Left lung (tissue), 10 donors: ENCODE results near the gene RPL32. TPM values are rescaled to one million over a fixed set of nuclear protein-coding genes. Genes with fewer than 3 reads are reported as not detected.

ENCODE experiments used
- ATAC-seq: fragments of 200-7000 bp; cut with Tn5 transposase; one replicate; pipeline ENCODE4 v1.9.1; 2020; ENCODE audit warnings: moderate library complexity
- DNase-seq, 4 donors: peaks; one replicate each; pipeline ENCODE4 v3.0.0-alpha.2; 2013 to 2020
- H3K27ac ChIP-seq, 2 donors: fragments of 200-600 bp; sonication (generic) in 1 of 2; one replicate each; pipeline versions ENCODE4 v1.5.0 to v1.8.0; 2020 to 2021
- H3K27me3 ChIP-seq, 2 donors: fragments of 200-600 bp; sonication (generic) in 1 of 2; one replicate each; pipeline versions ENCODE4 v1.5.0 to v1.8.0; 2020 to 2021
- H3K36me3 ChIP-seq, 2 donors: fragments of 200-600 bp; sonication (generic) in 1 of 2; one replicate each; pipeline versions ENCODE4 v1.5.0 to v1.8.0; 2020 to 2021
- H3K4me1 ChIP-seq, 2 donors: fragments of 200-600 bp; one replicate each; pipeline ENCODE4 v1.8.0; 2021
- H3K4me3 ChIP-seq, 2 donors: fragments of 200-600 bp; sonication (generic) in 1 of 2; one replicate each; pipeline versions ENCODE4 v1.5.0 to v1.8.0; 2020 to 2021; ENCODE audit warnings: mild to moderate bottlenecking in 1 of 2
- H3K9me3 ChIP-seq, 2 donors: fragments of 200-600 bp; sonication (generic) in 1 of 2; one replicate each; pipeline versions ENCODE4 v1.5.0 to v1.8.0; 2020 to 2021
- CTCF ChIP-seq, 2 donors: fragments of 200-600 bp; sonication (generic) in 1 of 2; IDR thresholded peaks; one replicate each; pipeline versions ENCODE4 v1.5.0 to v1.8.0; 2021; ENCODE audit warnings: antibody characterized with exemption in 2 of 2
- intact Hi-C, 2 donors: fragments of 100-400 bp; cut with DNase I; formaldehyde crosslinking; loops; one replicate each; pipeline versions ENCODE4 v1.11.2 to v1.14.2; 2022
- polyA plus RNA-seq, 6 donors: library from polyadenylated mRNA; unstranded; fragments of 120-200 nt; gene quantifications; one replicate each; pipeline ENCODE4 v1.2.1, GENCODE V29; 2013; ENCODE audit not compliant: insufficient read length in 6 of 6
- total RNA-seq, 2 donors: library from RNA; stranded (reverse); fragmentation: NEBNext Ultra II Directional; extraction: Animal tissue kit (Norgen Biotek cat#: 25700); gene quantifications; one replicate each; pipeline ENCODE4 v1.2.1, GENCODE V29; 2021
- donor health status: DM: no; HTN: yes; CAD: no.
- donor health status: DM: no; HTN: no; CAD: no.

Gene RPL32
- total and polyA plus RNA-seq, 8 donors: 1,223 to 2,940 (median 2,469) TPM

GRCh38 chr3:12886736-12887135, 45.4 kb upstream of the RPL32 start:
- Histone ChIP-seq H3K4me1 (peaks cover 0 to 2% of the 10 kb centered on the region in 2 donors), H3K4me3 (no peak overlapping the region), H3K9me3 (no peaks in the 10 kb centered on the region), H3K27me3 (peaks cover 0 to 30% of the 10 kb centered on the region in 2 donors), H3K36me3 (no peaks in the 10 kb centered on the region), H3K27ac (no peak overlapping the region)
- TF ChIP-seq CTCF (IDR thresholded peaks at IDR 0.05): no peak
- no peak for DNase-seq
- intact Hi-C loops: no loop called here
- no peak for ATAC-seq

GRCh38 chr3:12886106-12886679, 44.8 kb upstream of the RPL32 start:
- no peak for ATAC-seq
- Histone ChIP-seq H3K4me3 (no peak overlapping the region), H3K27me3 (peaks cover 0 to 30% of the 10 kb centered on the region in 2 donors), H3K27ac (no peak overlapping the region), H3K4me1 (no peaks in the 10 kb centered on the region), H3K36me3 (no peaks in the 10 kb centered on the region), H3K9me3 (no peaks in the 10 kb centered on the region)
- intact Hi-C loops: no loop called here
- no peak for TF ChIP-seq CTCF (IDR thresholded peaks at IDR 0.05)
- DNase-seq: no peak

- TF ChIP-seq CTCF (IDR thresholded peaks at IDR 0.05): no peak
- no peak for DNase-seq
- intact Hi-C loops: no loop called here
- no peaks in the 10 kb centered on the region for H3K9me3 ChIP-seq
- H3K27me3 ChIP-seq: peaks cover 0 to 30% of the 10 kb centered on the region in 2 donors
- no peak overlapping the region for H3K27ac ChIP-seq
- H3K36me3 ChIP-seq: no peaks in the 10 kb centered on the region
- H3K4me3 ChIP-seq: no peak overlapping the region
- H3K4me1 ChIP-seq: no peaks in the 10 kb centered on the region
- ATAC-seq: no peak
Measured at GRCh38 chr3:12885583-12885930, 44.2 kb upstream of the RPL32 start.

GRCh38 chr3:12884790-12885582, 43.6 kb upstream of the RPL32 start:
- no peak overlapping the region for H3K27ac ChIP-seq
- ATAC-seq: no peak
- intact Hi-C loops: no loop called here
- no peaks in the 10 kb centered on the region for H3K9me3 ChIP-seq
- H3K4me3 ChIP-seq: no peak overlapping the region
- no peaks in the 10 kb centered on the region for H3K4me1 ChIP-seq
- H3K36me3 ChIP-seq: no peaks in the 10 kb centered on the region
- no peak for TF ChIP-seq CTCF (IDR thresholded peaks at IDR 0.05)
- DNase-seq: no peak
- H3K27me3 ChIP-seq: peaks cover 0 to 26% of the 10 kb centered on the region in 2 donors

GRCh38 chr3:12884186-12884680, 42.9 kb upstream of the RPL32 start:
- peaks cover 0 to 22% of the 10 kb centered on the region in 2 donors for H3K27me3 ChIP-seq
- no peak for TF ChIP-seq CTCF (IDR thresholded peaks at IDR 0.05)
- H3K4me1 ChIP-seq: no peaks in the 10 kb centered on the region
- intact Hi-C loops: no loop called here
- ATAC-seq (no peak), DNase-seq (no peak)
- no peaks in the 10 kb centered on the region for H3K9me3 ChIP-seq
- no peak overlapping the region for H3K27ac ChIP-seq
- H3K4me3 ChIP-seq: no peak overlapping the region
- H3K36me3 ChIP-seq: no peaks in the 10 kb centered on the region
